IPS-18c (cell line): Measurements from ENCODE around the gene RGS17.
"Not testable (repeated sequence)": the region's sequence is repeated elsewhere in the genome, so short reads cannot be mapped to it uniquely, and the experiment has no call there.

Experiments
- H3K4me3 ChIP-seq: 2 replicates; pipeline ENCODE4 v1.7.0; 2013; ENCODE audit warnings: low read depth, mild to moderate bottlenecking, low read length, moderate library complexity; ENCODE audit not compliant: insufficient read depth
- H3K9me3 ChIP-seq: one replicate; pipeline ENCODE4 v1.6.1; 2013; ENCODE audit warnings: mild to moderate bottlenecking, low read length, moderate library complexity; ENCODE audit not compliant: control insufficient read depth, insufficient read depth

Gene RGS17

GRCh38 chr6:153133667-153134066, 2.6 kb upstream of the RGS17 start:
- H3K9me3 ChIP-seq = not testable (repeated sequence)

GRCh38 chr6:153130515-153131036, 506 bp downstream of the RGS17 start:
- Histone ChIP-seq H3K4me3 (peak overlapping the region; percentile 84), H3K9me3 (no peaks in the 10 kb centered on the region)

More at GRCh38 chr6:153133667-153134066, 2.6 kb upstream of the RGS17 start:
- H3K4me3 ChIP-seq = not testable (repeated sequence)

GRCh38 chr6:153129873-153130514, 1.1 kb downstream of the RGS17 start:
- H3K9me3 ChIP-seq = no peaks in the 10 kb centered on the region
- peak overlapping the region; percentile 84 for H3K4me3 ChIP-seq

- H3K9me3 ChIP-seq = no peaks in the 10 kb centered on the region
- no peak overlapping the region for H3K4me3 ChIP-seq
Measured at GRCh38 chr6:153126218-153126617, 4.9 kb downstream of the RGS17 start.

GRCh38 chr6:153125032-153125431, 6.0 kb downstream of the RGS17 start:
- no peak overlapping the region for H3K4me3 ChIP-seq

GRCh38 chr6:153123801-153124200, 7.3 kb downstream of the RGS17 start:
- no peaks in the 10 kb centered on the region for H3K9me3 ChIP-seq
- H3K4me3 ChIP-seq = no peak overlapping the region

More at GRCh38 chr6:153125032-153125431, 6.0 kb downstream of the RGS17 start:
- no peaks in the 10 kb centered on the region for H3K9me3 ChIP-seq

GRCh38 chr6:153121311-153121710, 9.8 kb downstream of the RGS17 start:
- Histone ChIP-seq H3K4me3 (no peak overlapping the region), H3K9me3 (no peaks in the 10 kb centered on the region)

GRCh38 chr6:153117986-153118879, 12.8 kb downstream of the RGS17 start:
- Histone ChIP-seq H3K4me3 (no peak overlapping the region), H3K9me3 (no peaks in the 10 kb centered on the region)

- H3K4me3 ChIP-seq = not testable (repeated sequence)
Measured at GRCh38 chr6:153111082-153111481, 20.0 kb downstream of the RGS17 start.

GRCh38 chr6:153110612-153111011, 20.5 kb downstream of the RGS17 start:
- H3K4me3 ChIP-seq, H3K9me3 ChIP-seq: not testable (repeated sequence)

More at GRCh38 chr6:153111082-153111481, 20.0 kb downstream of the RGS17 start:
- H3K9me3 ChIP-seq = not testable (repeated sequence)

GRCh38 chr6:153108315-153108714, 22.8 kb downstream of the RGS17 start:
- no peak overlapping the region for H3K4me3 ChIP-seq
- no peaks in the 10 kb centered on the region for H3K9me3 ChIP-seq

- Histone ChIP-seq H3K4me3 (no peak overlapping the region), H3K9me3 (no peaks in the 10 kb centered on the region)
Measured at GRCh38 chr6:153106021-153106420, 25.1 kb downstream of the RGS17 start.

GRCh38 chr6:153104220-153104619, 26.9 kb downstream of the RGS17 start:
- H3K9me3 ChIP-seq = no peaks in the 10 kb centered on the region
- H3K4me3 ChIP-seq = no peak overlapping the region

- no peak overlapping the region for H3K4me3 ChIP-seq
- H3K9me3 ChIP-seq = no peaks in the 10 kb centered on the region
Measured at GRCh38 chr6:153103319-153103655, 27.8 kb downstream of the RGS17 start.

- H3K4me3 ChIP-seq = no peak overlapping the region
- H3K9me3 ChIP-seq = no peaks in the 10 kb centered on the region
Measured at GRCh38 chr6:153102605-153103318, 28.3 kb downstream of the RGS17 start.

- H3K4me3 ChIP-seq = no peak overlapping the region
- no peaks in the 10 kb centered on the region for H3K9me3 ChIP-seq
Measured at GRCh38 chr6:153101461-153101860, 29.6 kb downstream of the RGS17 start.

- no peaks in the 10 kb centered on the region for H3K9me3 ChIP-seq
Measured at GRCh38 chr6:153099636-153100035, 31.4 kb downstream of the RGS17 start.

More at GRCh38 chr6:153099636-153100035, 31.4 kb downstream of the RGS17 start:
- H3K4me3 ChIP-seq = no peak overlapping the region
